ENCODE measurements around the gene EPC1.

- TF ChIP-seq CTCF (conservative IDR thresholded peaks at IDR 0.05) (no peak), EZH2 (IDR thresholded peaks at IDR 0.05; ENCODE audit: low read depth) (no peak)
These were observed 93.7 kb downstream of the EPC1 start for GRCh38 chr10:32253276-32253675.

Measured in PC-9 (cell line).